Ovary (tissue), 3 donors: ENCODE measurements around the gene KIAA1671.

ENCODE experiments used
- CTCF ChIP-seq, 3 donors: fragments of 450-650 bp in 2 of 3; fragments of 200-600 bp in 1 of 3; IDR thresholded peaks; one replicate each; pipeline versions ENCODE4 v1.5.1 to v1.8.0; 2016 to 2022; ENCODE audit warnings: antibody characterized with exemption in 3 of 3, mild to moderate bottlenecking in 1 of 3
- EP300 ChIP-seq: sonication (generic); formaldehyde crosslinking; IDR thresholded peaks from one replicate; pipeline ENCODE4 v1.6.1; 2017; ENCODE audit warnings: antibody characterized with exemption
- POLR2A ChIP-seq: fragments of 450-650 bp; IDR thresholded peaks from one replicate; pipeline ENCODE4 v1.6.1; 2017; ENCODE audit warnings: antibody characterized with exemption, mild to moderate bottlenecking, moderate library complexity
- donor health status: DM: no; HTN: no; CAD: no.

GRCh38 chr22:24905909-24906308 lies 46.6 kb upstream of the KIAA1671 start:
- TF ChIP-seq CTCF (IDR thresholded peaks at IDR 0.05) (no peak), POLR2A (no peak), EP300 (no peak)
